GM19438 (cell line): ENCODE measurements around the gene SLC39A11.

Experiments used
- ATAC-seq: cut with Tn5 transposase; IDR thresholded peaks from one replicate; pipeline ENCODE4 v1.9.1; 2021; ENCODE audit warnings: low read depth; ENCODE audit not compliant: unreplicated experiment

SLC39A11 gene

GRCh38 chr17:73045724-73046123 is 46.8 kb downstream of the SLC39A11 start:
- ATAC-seq = no peak

GRCh38 chr17:73043686-73044581 is 48.6 kb downstream of the SLC39A11 start:
- ATAC-seq = no peak

- ATAC-seq = no peak
Measured at GRCh38 chr17:73042809-73043685, 49.4 kb downstream of the SLC39A11 start.

GRCh38 chr17:73042225-73042624 is 50.3 kb downstream of the SLC39A11 start:
- ATAC-seq = no peak

- ATAC-seq = no peak
Measured at GRCh38 chr17:73039282-73039681, 53.2 kb downstream of the SLC39A11 start.

GRCh38 chr17:73031472-73031871 is 61.0 kb downstream of the SLC39A11 start:
- ATAC-seq = no peak

- no peak for ATAC-seq
Measured at GRCh38 chr17:73030995-73031394, 61.5 kb downstream of the SLC39A11 start.

- no peak for ATAC-seq
Measured at GRCh38 chr17:73030501-73030921, 62.0 kb downstream of the SLC39A11 start.

GRCh38 chr17:73029991-73030390 is 62.5 kb downstream of the SLC39A11 start:
- no peak for ATAC-seq

- no peak for ATAC-seq
Measured at GRCh38 chr17:73029021-73029420, 63.5 kb downstream of the SLC39A11 start.

GRCh38 chr17:73028299-73028755 is 64.2 kb downstream of the SLC39A11 start:
- ATAC-seq = no peak

- ATAC-seq = no peak
Measured at GRCh38 chr17:73027130-73027741, 65.3 kb downstream of the SLC39A11 start.

- ATAC-seq = no peak
Measured at GRCh38 chr17:73025041-73025560, 67.4 kb downstream of the SLC39A11 start.

GRCh38 chr17:73023759-73024158 is 68.7 kb downstream of the SLC39A11 start:
- no peak for ATAC-seq

- no peak for ATAC-seq
Measured at GRCh38 chr17:73022694-73023093, 69.8 kb downstream of the SLC39A11 start.

- ATAC-seq = no peak
Measured at GRCh38 chr17:73021771-73022170, 70.7 kb downstream of the SLC39A11 start.

GRCh38 chr17:73020110-73020509 is 72.4 kb downstream of the SLC39A11 start:
- no peak for ATAC-seq

GRCh38 chr17:73018599-73018998 is 73.9 kb downstream of the SLC39A11 start:
- no peak for ATAC-seq

- no peak for ATAC-seq
Measured at GRCh38 chr17:73017658-73018057, 74.8 kb downstream of the SLC39A11 start.

- no peak for ATAC-seq
Measured at GRCh38 chr17:73015722-73016276, 76.7 kb downstream of the SLC39A11 start.
